ENCODE measurements around the gene SYT1.

GRCh38 chr12:79114896-79115295 lies 250.3 kb downstream of the SYT1 start:
- no peak for TF ChIP-seq EZH2 (IDR thresholded peaks at IDR 0.05; ENCODE audit: low read depth, unreplicated experiment)
- no peak for TF ChIP-seq STAT1 (IDR thresholded peaks at IDR 0.05; ENCODE audit: unreplicated experiment)
- TF ChIP-seq, protein P1, sequence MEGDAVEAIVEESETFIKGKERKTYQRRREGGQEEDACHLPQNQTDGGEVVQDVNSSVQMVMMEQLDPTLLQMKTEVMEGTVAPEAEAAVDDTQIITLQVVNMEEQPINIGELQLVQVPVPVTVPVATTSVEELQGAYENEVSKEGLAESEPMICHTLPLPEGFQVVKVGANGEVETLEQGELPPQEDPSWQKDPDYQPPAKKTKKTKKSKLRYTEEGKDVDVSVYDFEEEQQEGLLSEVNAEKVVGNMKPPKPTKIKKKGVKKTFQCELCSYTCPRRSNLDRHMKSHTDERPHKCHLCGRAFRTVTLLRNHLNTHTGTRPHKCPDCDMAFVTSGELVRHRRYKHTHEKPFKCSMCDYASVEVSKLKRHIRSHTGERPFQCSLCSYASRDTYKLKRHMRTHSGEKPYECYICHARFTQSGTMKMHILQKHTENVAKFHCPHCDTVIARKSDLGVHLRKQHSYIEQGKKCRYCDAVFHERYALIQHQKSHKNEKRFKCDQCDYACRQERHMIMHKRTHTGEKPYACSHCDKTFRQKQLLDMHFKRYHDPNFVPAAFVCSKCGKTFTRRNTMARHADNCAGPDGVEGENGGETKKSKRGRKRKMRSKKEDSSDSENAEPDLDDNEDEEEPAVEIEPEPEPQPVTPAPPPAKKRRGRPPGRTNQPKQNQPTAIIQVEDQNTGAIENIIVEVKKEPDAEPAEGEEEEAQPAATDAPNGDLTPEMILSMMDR (conservative IDR thresholded peaks at IDR 0.05; ENCODE audit: low read depth in 2 of 2) = no peak
- TF ChIP-seq POLR2AphosphoS5 (IDR thresholded peaks at IDR 0.05; ENCODE audit: low read depth) = no peak
- TF ChIP-seq EZH2phosphoT487 (IDR thresholded peaks at IDR 0.05; ENCODE audit: unreplicated experiment) = no peak
- no peak for TF ChIP-seq CREB1 (CRISPR knock-in tag; IDR thresholded peaks at IDR 0.05; ENCODE audit: low read depth)
- no peak for TF ChIP-seq REST (IDR thresholded peaks at IDR 0.05; ENCODE audit: unreplicated experiment)
- no peak for TF ChIP-seq JUNB (IDR thresholded peaks at IDR 0.05; ENCODE audit: unreplicated experiment)
